IMR-90 (cell line): ENCODE measurements around the gene PRKAB1. TPM values are rescaled to one million over a fixed set of nuclear protein-coding genes. Genes with fewer than 3 reads are reported as not detected.
A peak's percentile ranks its signal among the peaks of the same experiment; 100 is the strongest.

Experiments used
- ATAC-seq: fragments of 200-7000 bp; cut with Tn5 transposase; 2 replicates; pipeline ENCODE4 v1.9.1; 2020; ENCODE audit warnings: low read depth, mild to moderate bottlenecking, moderate library complexity
- BruUV-seq: library from RNA; stranded (reverse); fragments of 400-500 nt; replicated peaks from 2 replicates; lab custom pipeline; 2021; lab: Mats Ljungman, UMichigan
- CTCF ChIA-PET: fragments of 300-600 bp; formaldehyde crosslinking; extraction: SDS; loops from one replicate; lab custom pipeline; 2021; ENCODE audit warnings: antibody characterized with exemption; lab: Yijun Ruan, JAX
- POLR2A ChIA-PET: fragments of 300-600 bp; sonication (Branson Sonifier 250); formaldehyde crosslinking; loops from one replicate; lab custom pipeline; 2022; ENCODE audit warnings: antibody characterized with exemption; ENCODE audit not compliant: unreplicated experiment; lab: Charles Lee
- DNase-seq: peaks from one replicate; pipeline ENCODE4 v3.0.0; 2013
- H2AFZ ChIP-seq: replicated peaks from 2 replicates; pipeline ENCODE3; 2013; ENCODE audit warnings: low read length, mild to moderate bottlenecking; ENCODE audit not compliant: poor library complexity
- H2AK5ac ChIP-seq: 2 replicates; pipeline ENCODE4 v1.6.1; 2013; ENCODE audit warnings: low read depth, low read length, inconsistent platforms
- H2AK9ac ChIP-seq: replicated peaks from 2 replicates; pipeline ENCODE3; 2013; ENCODE audit warnings: mild to moderate bottlenecking, low read depth, low read length, moderate library complexity; ENCODE audit not compliant: poor library complexity
- H2BK120ac ChIP-seq: 2 replicates; pipeline ENCODE4 v1.6.1; 2013; ENCODE audit warnings: low read depth, low read length, inconsistent platforms
- H2BK15ac ChIP-seq: 3 replicates; pipeline ENCODE4 v1.6.1; 2013; ENCODE audit warnings: low read depth, low read length, inconsistent platforms
- H2BK20ac ChIP-seq: 2 replicates; pipeline ENCODE4 v1.6.1; 2013; ENCODE audit warnings: low read depth, mild to moderate bottlenecking, inconsistent platforms, low read length, moderate library complexity
- H2BK5ac ChIP-seq: 2 replicates; pipeline ENCODE4 v1.6.1; 2013; ENCODE audit warnings: mild to moderate bottlenecking, low read depth, low read length, inconsistent platforms; ENCODE audit not compliant: poor library complexity, severe bottlenecking
- H3K14ac ChIP-seq: replicated peaks from 2 replicates; pipeline ENCODE4 v1.6.1; 2013; ENCODE audit warnings: low read depth, low read length, inconsistent platforms
- H3K18ac ChIP-seq: 2 replicates; pipeline ENCODE4 v1.6.1; 2013; ENCODE audit warnings: low read depth, low read length, control low read depth
- H3K23ac ChIP-seq: 2 replicates; pipeline ENCODE4 v1.6.1; 2013; ENCODE audit warnings: low read depth, low read length, inconsistent platforms
- H3K27ac ChIP-seq: 2 replicates; pipeline ENCODE4 v1.5.1; 2013; ENCODE audit warnings: mild to moderate bottlenecking, control low read depth, low read length; ENCODE audit not compliant: insufficient read depth
- H3K27me3 ChIP-seq: 2 replicates; pipeline ENCODE4 v1.6.1; 2013; ENCODE audit warnings: low read length; ENCODE audit not compliant: control insufficient read depth, insufficient read depth
- H3K36me3 ChIP-seq: 2 replicates; pipeline ENCODE4 v1.6.1; 2013; ENCODE audit warnings: low read length, mixed read lengths; ENCODE audit not compliant: control insufficient read depth, insufficient read depth
- H3K4ac ChIP-seq: 2 replicates; pipeline ENCODE4 v1.6.1; 2013; ENCODE audit warnings: low read depth, low read length, inconsistent platforms
- H3K4me1 ChIP-seq: 2 replicates; pipeline ENCODE4 v1.6.1; 2013; ENCODE audit warnings: low read length, mixed read lengths; ENCODE audit not compliant: control insufficient read depth, insufficient read depth
- H3K4me2 ChIP-seq: 2 replicates; pipeline ENCODE4 v1.6.1; 2013; ENCODE audit warnings: low read depth, mild to moderate bottlenecking, control low read depth, low read length, moderate library complexity
- H3K4me3 ChIP-seq: 2 replicates; pipeline ENCODE4 v1.5.1; 2013; ENCODE audit warnings: low read depth, mild to moderate bottlenecking, control low read depth, low read length, moderate library complexity; ENCODE audit not compliant: insufficient read depth
- H3K56ac ChIP-seq: 2 replicates; pipeline ENCODE4 v1.6.1; 2013; ENCODE audit warnings: low read length, inconsistent platforms; ENCODE audit not compliant: insufficient read depth; ENCODE audit errors: extremely low read depth
- H3K79me1 ChIP-seq, 2 experiments: 2 replicates each; pipeline ENCODE4 v1.6.1; 2013; ENCODE audit warnings: low read length in 2 of 2, inconsistent platforms in 1 of 2, low read depth in 1 of 2
- H3K9ac ChIP-seq: 2 replicates; pipeline ENCODE4 v1.6.1; 2013; ENCODE audit warnings: low read depth, low read length, control low read depth
- H3K9me1 ChIP-seq: 2 replicates; pipeline ENCODE4 v1.6.1; 2013; ENCODE audit warnings: low read length, inconsistent platforms; ENCODE audit not compliant: insufficient read depth
- H3K9me3 ChIP-seq: 2 replicates; pipeline ENCODE4 v1.6.1; 2013; ENCODE audit warnings: low read length; ENCODE audit not compliant: control insufficient read depth, insufficient read depth
- H4K20me1 ChIP-seq: 2 replicates; pipeline ENCODE4 v1.6.1; 2013; ENCODE audit warnings: low read length, inconsistent platforms; ENCODE audit not compliant: insufficient read depth
- H4K5ac ChIP-seq: 2 replicates; pipeline ENCODE4 v1.6.1; 2013; ENCODE audit warnings: mild to moderate bottlenecking, low read depth, low read length, control low read depth
- H4K8ac ChIP-seq, 2 experiments: 2 replicates each; pipeline ENCODE4 v1.6.1; 2013; ENCODE audit warnings: low read depth in 2 of 2, low read length in 2 of 2, control low read depth in 1 of 2, inconsistent platforms in 1 of 2
- H4K91ac ChIP-seq: 2 replicates; pipeline ENCODE4 v1.6.1; 2013; ENCODE audit warnings: low read depth, low read length, inconsistent platforms; ENCODE audit not compliant: insufficient read depth
- BHLHE40 ChIP-seq: fragments of 150-350 bp; IDR thresholded peaks from 2 replicates; pipeline ENCODE4 v1.6.1; 2016; ENCODE audit warnings: mild to moderate bottlenecking, low read depth, low read length
- CEBPB ChIP-seq: IDR thresholded peaks from 2 replicates; pipeline ENCODE4 v1.6.1; 2012; ENCODE audit warnings: low read depth, low read length, improper control_type of control experiment
- CHD1 ChIP-seq: IDR thresholded peaks from 2 replicates; pipeline ENCODE4 v1.6.1; 2012; ENCODE audit warnings: low read depth, low read length, improper control_type of control experiment
- ELK1 ChIP-seq: fragments of 150-350 bp; IDR thresholded peaks from 2 replicates; pipeline ENCODE4 v1.6.1; 2016; ENCODE audit warnings: low read depth, mild to moderate bottlenecking, low read length, moderate library complexity, borderline replicate concordance
- FOS ChIP-seq: fragments of 150-350 bp; IDR thresholded peaks from 2 replicates; pipeline ENCODE4 v1.6.1; 2016; ENCODE audit warnings: low read depth, low read length
- MAFK ChIP-seq: IDR thresholded peaks from 2 replicates; pipeline ENCODE4 v1.6.1; 2012; ENCODE audit warnings: low read depth, low read length, improper control_type of control experiment
- MAZ ChIP-seq: IDR thresholded peaks from 2 replicates; pipeline ENCODE4 v1.6.1; 2012; ENCODE audit warnings: low read depth, mild to moderate bottlenecking, low read length, improper control_type of control experiment, moderate library complexity, borderline replicate concordance
- NFE2L2 ChIP-seq: fragments of 150-350 bp; IDR thresholded peaks from 2 replicates; pipeline ENCODE4 v1.6.1; 2016; ENCODE audit warnings: low read depth, mild to moderate bottlenecking, low read length
- RAD21 ChIP-seq: IDR thresholded peaks from 2 replicates; pipeline ENCODE4 v1.6.1; 2012; ENCODE audit warnings: low read length, improper control_type of control experiment
- RCOR1 ChIP-seq: IDR thresholded peaks from 2 replicates; pipeline ENCODE4 v1.6.1; 2012; ENCODE audit warnings: mild to moderate bottlenecking, low read length, improper control_type of control experiment; ENCODE audit not compliant: insufficient replicate concordance
- RFX5 ChIP-seq: IDR thresholded peaks from 2 replicates; pipeline ENCODE4 v1.8.0; 2012; ENCODE audit warnings: low read depth, mild to moderate bottlenecking, low read length, moderate library complexity
- SMC3 ChIP-seq: fragments of 150-350 bp; IDR thresholded peaks from 2 replicates; pipeline ENCODE4 v1.6.1; 2016; ENCODE audit warnings: low read depth, mild to moderate bottlenecking, antibody characterized with exemption, low read length, moderate library complexity
- USF2 ChIP-seq: fragments of 150-350 bp; IDR thresholded peaks from 2 replicates; pipeline ENCODE4 v1.6.1; 2017; ENCODE audit warnings: mild to moderate bottlenecking, antibody characterized with exemption, low read length, low read depth
- WGBS, 2 experiments: methylation state at CpG; one replicate each; pipeline versions ENCODE4 v1.1.5 to v1.1.7; 2013; ENCODE audit warnings: missing lambda C conversion rate in 2 of 2; ENCODE audit not compliant: insufficient read length in 1 of 2; ENCODE audit errors: extremely low coverage in 2 of 2; 5-methylcytosine and 5-hydroxymethylcytosine counted together
- dilution Hi-C: fragments of 300-500 bp; cut with HindIII; formaldehyde crosslinking; loops from one replicate; pipeline ENCODE4 v1.14.3; 2018; ENCODE audit warnings: low sequenced_read_pairs; ENCODE audit not compliant: unreplicated experiment
- in situ Hi-C: fragments of 300-500 bp; cut with MboI; formaldehyde crosslinking; loops from 3 replicates; pipeline ENCODE4 v1.14.3; 2019; ENCODE audit warnings: low sequenced_read_pairs, inconsistent platforms, mixed read lengths
- intact Hi-C: fragments of 100-400 bp; cut with micrococcal nuclease; formaldehyde crosslinking; loops from 2 replicates; pipeline ENCODE4 v1.10.0; 2022
- polyA plus RNA-seq, 3 experiments: library from polyadenylated mRNA; depleted of rRNA; stranded (reverse); fragments of >200 nt; gene quantifications; 2 replicates each; pipeline ENCODE4 v1.2.3, GENCODE V29; 2012; ENCODE audit warnings: low replicate concordance in 1 of 3
- total RNA-seq: library from RNA; depleted of rRNA; stranded (reverse); fragments of >200 nt; gene quantifications from 2 replicates; pipeline ENCODE4 v1.2.3, GENCODE V29; 2012

The PRKAB1 gene
- total and polyA plus RNA-seq, 2 of the 4 experiments (the other 2 are of a cell fraction), result 9.7 to 19.3 TPM

GRCh38 chr12:119645535-119646059 lies 22.3 kb upstream of the PRKAB1 start:
- ChIA-PET CTCF (no interaction called here), POLR2A (no interaction called here)
- no peak overlapping the region for H2AK5ac ChIP-seq

More at GRCh38 chr12:119645535-119646059, 22.3 kb upstream of the PRKAB1 start:
- no peak overlapping the region for H3K4me2 ChIP-seq
- no peaks in the 10 kb centered on the region for H3K27me3 ChIP-seq
- no peak overlapping the region for H3K27ac ChIP-seq
- no peak overlapping the region for H4K91ac ChIP-seq
- no peak overlapping the region for H3K4me3 ChIP-seq
- WGBS, 2 experiments, result 100% methylated on average over 1 of the region's 7 CpGs; no CpG with 5 or more reads in 1 of the 2 experiments
- no peak overlapping the region for H3K23ac ChIP-seq
- no peak overlapping the region for H3K56ac ChIP-seq
- DNase-seq (no peak), ATAC-seq (no peak)
- H3K4me1 ChIP-seq, result no peaks in the 10 kb centered on the region
- H2AK9ac ChIP-seq, result peak overlapping the region; percentile 51
- no peaks in the 10 kb centered on the region for H3K79me1 ChIP-seq
- no peak for TF ChIP-seq NFE2L2
- TF ChIP-seq RCOR1, result no peak
- no peak for TF ChIP-seq ELK1
- TF ChIP-seq SMC3, result no peak
- no peak for TF ChIP-seq CEBPB
- TF ChIP-seq FOS, result no peak
- TF ChIP-seq BHLHE40, result no peak
- no peak for TF ChIP-seq USF2
- no peak for TF ChIP-seq MAFK
- TF ChIP-seq RFX5, result no peak
- TF ChIP-seq MAZ, result no peak
- no peak for TF ChIP-seq CHD1
- TF ChIP-seq RAD21, result no peak
- in situ Hi-C loops (no loop called here), dilution Hi-C loops (no loop called here), intact Hi-C loops (no loop called here)
- H2BK5ac ChIP-seq, result no peak overlapping the region
- H3K36me3 ChIP-seq, result no peaks in the 10 kb centered on the region
- H4K20me1 ChIP-seq, result no peaks in the 10 kb centered on the region
- H3K14ac ChIP-seq, result no peak overlapping the region
- no peak overlapping the region for H3K4ac ChIP-seq
- H2BK15ac ChIP-seq, result no peak overlapping the region
- no peak overlapping the region for H3K9ac ChIP-seq
- no peaks in the 10 kb centered on the region for H3K9me3 ChIP-seq
- H2BK20ac ChIP-seq, result no peak overlapping the region
- H3K18ac ChIP-seq, result no peak overlapping the region
- no TSS peak for BruUV-seq
- no peak overlapping the region for H2BK120ac ChIP-seq
- H2AFZ ChIP-seq, result no peak overlapping the region
- H4K8ac ChIP-seq, result no peak overlapping the region
- H3K9me1 ChIP-seq, result no peaks in the 10 kb centered on the region
- no peak overlapping the region for H4K5ac ChIP-seq
